Esophagus muscularis mucosa (tissue), 4 donors: ENCODE data around the gene MAFB. TPM values are rescaled to one million over a fixed set of nuclear protein-coding genes. Genes with fewer than 3 reads are reported as not detected.

ENCODE experiments used
- DNase-seq: peaks from one replicate; pipeline ENCODE4 v3.0.0-alpha.2; 2017; ENCODE audit errors: extremely low spot score
- H3K27ac ChIP-seq, 4 donors: fragments of 200-600 bp; sonication (generic); replicated peaks in 1 of 4; 1 replicate in 3 of 4; 2 replicates in 1 of 4; pipeline ENCODE4 v1.5.1; 2016 to 2019; ENCODE audit warnings: mild to moderate bottlenecking in 1 of 4
- H3K27me3 ChIP-seq, 4 donors: fragments of 200-600 bp; sonication (generic); one replicate each; pipeline versions ENCODE4 v1.5.1 to v1.6.0; 2016 to 2019
- H3K36me3 ChIP-seq, 4 donors: fragments of 200-600 bp; sonication (generic); one replicate each; pipeline ENCODE4 v1.5.1; 2016 to 2019
- H3K4me1 ChIP-seq, 4 donors: fragments of 200-600 bp; sonication (generic); one replicate each; pipeline ENCODE4 v1.5.1; 2016 to 2019
- H3K4me3 ChIP-seq, 4 donors: fragments of 200-600 bp; sonication (generic); 1 replicate in 2 of 4; 2 replicates in 2 of 4; pipeline ENCODE4 v1.5.1; 2016 to 2019; ENCODE audit warnings: mild to moderate bottlenecking in 4 of 4, moderate library complexity in 1 of 4
- H3K9me3 ChIP-seq, 4 donors: fragments of 200-600 bp; sonication (generic); 1 replicate in 3 of 4; 2 replicates in 1 of 4; pipeline ENCODE4 v1.5.1; 2016 to 2019
- EP300 ChIP-seq: sonication (generic); formaldehyde crosslinking; IDR thresholded peaks from one replicate; pipeline ENCODE4 v1.6.1; 2017; ENCODE audit warnings: antibody characterized with exemption
- POLR2A ChIP-seq: fragments of 450-650 bp; IDR thresholded peaks from one replicate; pipeline ENCODE4 v1.6.1; 2017; ENCODE audit warnings: antibody characterized with exemption, moderate library complexity, mild to moderate bottlenecking, low read depth
- POLR2AphosphoS5 ChIP-seq, 2 donors: sonication (generic); formaldehyde crosslinking; IDR thresholded peaks; one replicate each; pipeline ENCODE4 v1.6.1; 2017; ENCODE audit warnings: antibody characterized with exemption in 2 of 2
- WGBS: methylation state at CpG from one replicate; pipeline ENCODE4 v1.1.5; 2018; 5-methylcytosine and 5-hydroxymethylcytosine counted together
- intact Hi-C: fragments of 100-400 bp; cut with DNase I; formaldehyde crosslinking; loops from one replicate; pipeline ENCODE4 v1.15.1; 2023
- total RNA-seq, 4 donors: library from RNA; depleted of rRNA; stranded (reverse); fragments of >200 nt; gene quantifications; one replicate each; pipeline versions ENCODE4 v1.1.0 to v1.2.1, GENCODE V29; 2016
- TF ChIP-seq, protein P1 (sequence below), 3 experiments: fragments of 200-600 bp in 2 of 3; fragments of 450-650 bp in 1 of 3; sonication (generic) in 2 of 3; IDR thresholded peaks; one replicate each; pipeline ENCODE4 v1.5.1; 2017 to 2019; ENCODE audit warnings: antibody characterized with exemption in 3 of 3, mild to moderate bottlenecking in 2 of 3, moderate library complexity in 1 of 3

Gene MAFB
- total RNA-seq, 4 donors from 2014 or later, result 34.6 to 77.5 (median 37.3) TPM

DNA sequence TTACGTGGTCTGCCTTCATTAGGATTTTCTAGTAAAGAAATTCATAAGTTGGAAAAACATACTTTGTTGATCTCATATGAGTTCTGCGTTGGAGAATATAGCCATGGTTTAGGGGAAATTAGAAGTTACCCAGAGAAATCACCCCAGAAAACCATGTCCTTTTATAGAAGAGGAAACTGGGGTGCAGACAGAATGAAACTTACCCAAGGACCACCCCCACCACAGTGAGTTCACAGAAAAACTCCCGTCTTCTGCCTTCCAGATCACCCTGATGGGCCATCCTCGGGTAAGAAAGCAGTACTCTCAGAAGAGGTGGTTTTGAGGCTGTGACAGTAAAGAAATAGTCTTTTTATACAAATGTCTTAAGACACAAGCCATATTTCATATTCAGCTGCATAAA is 25.1 kb upstream of the MAFB start:
- DNase-seq, result no peak
- no peaks in the 10 kb centered on the region for H3K4me1 ChIP-seq
- no peak overlapping the region for H3K4me3 ChIP-seq
- no peaks in the 10 kb centered on the region for H3K36me3 ChIP-seq
- no peak overlapping the region for H3K27ac ChIP-seq
- H3K27me3 ChIP-seq, result peaks cover 0 to 32% (median 4%) of the 10 kb centered on the region in 4 donors
- H3K9me3 ChIP-seq, result no peaks in the 10 kb centered on the region
- 91% methylated on average over 4 of the region's 4 CpGs for whole genome bisulfite sequencing
- TF ChIP-seq POLR2AphosphoS5 (IDR thresholded peaks at IDR 0.05) (no peak), POLR2A (no peak), EP300 (no peak)
- TF ChIP-seq, protein P1, sequence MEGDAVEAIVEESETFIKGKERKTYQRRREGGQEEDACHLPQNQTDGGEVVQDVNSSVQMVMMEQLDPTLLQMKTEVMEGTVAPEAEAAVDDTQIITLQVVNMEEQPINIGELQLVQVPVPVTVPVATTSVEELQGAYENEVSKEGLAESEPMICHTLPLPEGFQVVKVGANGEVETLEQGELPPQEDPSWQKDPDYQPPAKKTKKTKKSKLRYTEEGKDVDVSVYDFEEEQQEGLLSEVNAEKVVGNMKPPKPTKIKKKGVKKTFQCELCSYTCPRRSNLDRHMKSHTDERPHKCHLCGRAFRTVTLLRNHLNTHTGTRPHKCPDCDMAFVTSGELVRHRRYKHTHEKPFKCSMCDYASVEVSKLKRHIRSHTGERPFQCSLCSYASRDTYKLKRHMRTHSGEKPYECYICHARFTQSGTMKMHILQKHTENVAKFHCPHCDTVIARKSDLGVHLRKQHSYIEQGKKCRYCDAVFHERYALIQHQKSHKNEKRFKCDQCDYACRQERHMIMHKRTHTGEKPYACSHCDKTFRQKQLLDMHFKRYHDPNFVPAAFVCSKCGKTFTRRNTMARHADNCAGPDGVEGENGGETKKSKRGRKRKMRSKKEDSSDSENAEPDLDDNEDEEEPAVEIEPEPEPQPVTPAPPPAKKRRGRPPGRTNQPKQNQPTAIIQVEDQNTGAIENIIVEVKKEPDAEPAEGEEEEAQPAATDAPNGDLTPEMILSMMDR (IDR thresholded peaks at IDR 0.05), result no peak
- intact Hi-C loops, result no loop called here

DNA sequence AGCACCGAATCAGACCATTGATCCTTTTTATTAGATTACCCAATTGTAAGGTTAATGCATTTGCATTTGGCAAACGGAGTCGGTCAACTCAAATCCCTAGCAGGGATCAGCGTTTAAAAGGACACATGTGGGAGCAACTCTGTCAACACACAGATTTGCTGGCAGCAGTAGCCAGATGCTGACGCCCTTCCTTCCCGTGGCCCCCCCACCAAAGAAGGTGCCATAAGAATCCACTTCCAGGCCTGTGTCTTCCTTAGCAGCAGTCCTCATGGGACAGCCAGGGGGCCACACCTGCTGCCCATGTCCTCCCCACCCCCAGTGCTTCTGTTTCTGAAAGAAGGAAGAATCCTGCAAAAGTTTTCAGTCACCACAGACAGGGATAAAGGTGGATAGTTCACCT is 24.5 kb upstream of the MAFB start:
- WGBS, result 93% methylated on average over 6 of the region's 6 CpGs
- H3K27me3 ChIP-seq, result peaks cover 0 to 32% (median 4%) of the 10 kb centered on the region in 4 donors

DNA sequence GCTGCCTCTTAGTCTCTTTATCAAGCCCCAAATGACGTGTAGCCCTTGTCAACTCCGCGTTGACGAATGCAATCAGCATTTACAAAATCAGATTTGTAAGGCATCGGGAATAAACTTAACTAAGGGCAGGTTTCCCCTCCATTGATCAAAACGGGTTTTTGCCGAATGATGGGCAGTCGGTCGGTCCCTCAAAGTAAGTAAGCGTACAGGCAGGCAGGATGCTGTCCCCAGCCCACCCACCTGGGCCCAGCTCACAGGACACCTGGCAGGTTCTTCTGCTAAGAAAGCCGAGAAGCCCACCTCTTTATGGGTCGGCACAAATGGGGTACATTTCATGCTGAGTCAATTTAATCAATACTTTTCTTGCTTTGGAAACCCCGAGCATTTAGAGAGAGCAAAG is 22.0 kb upstream of the MAFB start:
- no peak overlapping the region for H3K27ac ChIP-seq
- H3K9me3 ChIP-seq, result no peaks in the 10 kb centered on the region
- no peaks in the 10 kb centered on the region for H3K36me3 ChIP-seq
- 71% methylated on average over 13 of the region's 13 CpGs for WGBS
- no peak for DNase-seq
- H3K4me3 ChIP-seq, result no peak overlapping the region
- no peak for TF ChIP-seq POLR2AphosphoS5 (IDR thresholded peaks at IDR 0.05)
- TF ChIP-seq EP300, result no peak
- no peak for TF ChIP-seq POLR2A
- TF ChIP-seq, protein P1 (IDR thresholded peaks at IDR 0.05), result no peak
- no peaks in the 10 kb centered on the region for H3K4me1 ChIP-seq
- intact Hi-C loops, result no loop called here
- H3K27me3 ChIP-seq, result peaks cover 0 to 27% (median 4%) of the 10 kb centered on the region in 4 donors

More for the DNA sequence above, 24.5 kb upstream of the MAFB start:
- H3K27ac ChIP-seq, result no peak overlapping the region
- no peaks in the 10 kb centered on the region for H3K36me3 ChIP-seq
- intact Hi-C loops, result no loop called here
- no peak for DNase-seq
- H3K9me3 ChIP-seq, result no peaks in the 10 kb centered on the region
- H3K4me1 ChIP-seq, result no peaks in the 10 kb centered on the region
- TF ChIP-seq, protein P1 (IDR thresholded peaks at IDR 0.05), result no peak
- no peak for TF ChIP-seq EP300
- TF ChIP-seq POLR2AphosphoS5 (IDR thresholded peaks at IDR 0.05), result no peak
- TF ChIP-seq POLR2A, result no peak
- no peak overlapping the region for H3K4me3 ChIP-seq

DNA sequence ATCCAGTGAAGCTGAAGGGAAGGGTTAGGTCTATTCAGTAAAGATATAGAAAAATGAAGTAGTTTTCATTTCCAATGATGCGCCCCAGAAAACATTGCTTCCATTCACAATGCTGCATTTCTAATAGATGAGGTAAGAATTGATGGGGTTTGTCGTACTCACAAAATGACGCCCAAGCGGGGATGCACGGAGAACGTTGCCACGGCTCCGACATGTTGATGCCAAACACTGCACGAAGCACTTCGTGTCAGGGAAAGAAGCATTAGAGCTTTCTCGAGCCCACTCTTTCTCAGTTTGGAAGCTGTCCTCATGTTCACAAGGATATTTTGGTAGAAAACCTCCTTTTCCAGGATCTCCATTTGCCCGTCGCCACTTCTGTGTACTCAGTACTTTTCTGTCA is 21.6 kb upstream of the MAFB start:
- Histone ChIP-seq H3K4me3 (no peak overlapping the region), H3K36me3 (no peaks in the 10 kb centered on the region), H3K27ac (no peak overlapping the region), H3K4me1 (no peaks in the 10 kb centered on the region), H3K27me3 (peaks cover 0 to 27% (median 4%) of the 10 kb centered on the region in 4 donors), H3K9me3 (no peaks in the 10 kb centered on the region)
- TF ChIP-seq POLR2AphosphoS5 (IDR thresholded peaks at IDR 0.05) (no peak), POLR2A (no peak), EP300 (no peak)
- TF ChIP-seq, protein P1 (IDR thresholded peaks at IDR 0.05), result no peak
- intact Hi-C loops, result no loop called here
- no peak for DNase-seq
- WGBS, result 71% methylated on average over 13 of the region's 13 CpGs

DNA sequence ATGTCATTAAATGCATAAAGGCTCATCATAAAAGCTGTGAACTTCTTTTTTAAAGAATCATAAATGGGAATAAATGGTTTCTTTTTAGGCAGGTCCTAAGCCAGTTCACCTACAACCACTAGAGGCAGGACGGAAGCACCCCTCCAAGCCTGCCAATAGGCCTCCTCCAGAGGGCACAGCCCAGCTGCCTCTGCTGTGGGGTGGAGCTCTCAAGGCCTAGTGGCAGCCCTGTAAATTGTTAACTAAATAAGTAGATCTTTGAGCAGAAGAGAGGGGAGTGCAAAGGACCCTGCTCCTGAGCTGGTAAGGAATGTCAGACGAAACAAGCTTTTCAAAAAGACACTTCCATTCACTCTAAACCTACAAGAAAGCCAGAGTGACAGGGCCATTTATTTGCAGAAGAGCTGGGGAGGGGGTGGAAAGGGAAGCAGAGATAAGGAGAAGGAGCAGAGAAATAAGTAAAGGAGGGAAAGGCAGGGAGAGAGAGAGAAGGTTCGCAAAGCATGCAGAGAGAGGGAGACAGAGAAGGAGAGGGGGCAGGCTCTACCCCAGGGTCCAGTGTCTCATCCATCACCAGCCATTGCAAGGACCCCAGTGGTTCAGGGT is 18.0 kb upstream of the MAFB start:
- WGBS, result 82% methylated on average over 3 of the region's 3 CpGs
- Histone ChIP-seq H3K36me3 (no peaks in the 10 kb centered on the region), H3K9me3 (no peaks in the 10 kb centered on the region), H3K27ac (no peak overlapping the region), H3K27me3 (peaks cover 0 to 14% (median 4%) of the 10 kb centered on the region in 4 donors), H3K4me3 (no peak overlapping the region), H3K4me1 (no peaks in the 10 kb centered on the region)
- intact Hi-C loops, result no loop called here
- DNase-seq, result no peak
- TF ChIP-seq, protein P1 (IDR thresholded peaks at IDR 0.05), result no peak
- TF ChIP-seq POLR2AphosphoS5 (IDR thresholded peaks at IDR 0.05) (no peak), EP300 (no peak), POLR2A (no peak)
